Liver (tissue), 9 donors: Measurements from ENCODE around the gene TSPOAP1. TPM values are rescaled to one million over a fixed set of nuclear protein-coding genes. Genes with fewer than 3 reads are reported as not detected.

ENCODE experiments used
- DNase-seq: peaks from one replicate; pipeline ENCODE4 v3.0.0-alpha.2; 2017; ENCODE audit warnings: low spot score
- H3K27ac ChIP-seq, 2 donors: one replicate each; pipeline ENCODE4 v1.7.0; 2013; ENCODE audit warnings: inconsistent platforms in 2 of 2, low read length in 2 of 2, control low read depth in 1 of 2, low read depth in 1 of 2, mild to moderate bottlenecking in 1 of 2
- H3K27me3 ChIP-seq, 4 donors: one replicate each; pipeline versions ENCODE4 v1.6.1 to v1.7.0; 2013; ENCODE audit warnings: low read length in 3 of 4, inconsistent platforms in 1 of 4, mild to moderate bottlenecking in 1 of 4, moderate library complexity in 1 of 4; ENCODE audit not compliant: control insufficient read depth in 4 of 4, insufficient read depth in 4 of 4
- H3K36me3 ChIP-seq, 4 donors: one replicate each; pipeline versions ENCODE4 v1.6.1 to v1.7.0; 2013; ENCODE audit warnings: low read length in 3 of 4, mild to moderate bottlenecking in 3 of 4, low read depth in 1 of 4, moderate library complexity in 1 of 4; ENCODE audit not compliant: control insufficient read depth in 4 of 4, insufficient read depth in 3 of 4
- H3K4me1 ChIP-seq, 4 donors: one replicate each; pipeline versions ENCODE4 v1.6.1 to v1.7.0; 2013; ENCODE audit warnings: low read length in 3 of 4, mild to moderate bottlenecking in 3 of 4, moderate library complexity in 1 of 4; ENCODE audit not compliant: control insufficient read depth in 4 of 4, insufficient read depth in 4 of 4
- H3K4me3 ChIP-seq, 3 donors: one replicate each; pipeline versions ENCODE4 v1.6.1 to v1.7.0; 2013; ENCODE audit warnings: low read length in 3 of 3, control low read depth in 1 of 3, low read depth in 1 of 3, mild to moderate bottlenecking in 1 of 3
- H3K9ac ChIP-seq, 2 donors: one replicate each; pipeline ENCODE4 v1.7.0; 2013; ENCODE audit warnings: low read length in 2 of 2, mild to moderate bottlenecking in 2 of 2, moderate library complexity in 2 of 2, control low read depth in 1 of 2, low read depth in 1 of 2
- H3K9me3 ChIP-seq, 4 donors: one replicate each; pipeline versions ENCODE4 v1.6.1 to v1.7.0; 2013; ENCODE audit warnings: low read length in 3 of 4; ENCODE audit not compliant: control insufficient read depth in 4 of 4
- ATF3 ChIP-seq: IDR thresholded peaks from 2 replicates; pipeline ENCODE4 v1.6.1; 2016; ENCODE audit warnings: antibody characterized with exemption
- CTCF ChIP-seq: fragments of 150-350 bp; IDR thresholded peaks from 2 replicates; pipeline ENCODE4 v1.5.1; 2017; ENCODE audit warnings: improper control_type of control experiment, low read depth, low read length; ENCODE audit not compliant: missing input control
- EGR1 ChIP-seq, 2 donors: IDR thresholded peaks; 2 replicates each; pipeline ENCODE4 v1.6.1; 2016 to 2018; ENCODE audit warnings: antibody characterized with exemption in 2 of 2, low read depth in 2 of 2
- FOXA1 ChIP-seq: IDR thresholded peaks from 2 replicates; pipeline ENCODE4 v1.6.1; 2016; ENCODE audit warnings: antibody characterized with exemption
- FOXA2 ChIP-seq: IDR thresholded peaks from 2 replicates; pipeline ENCODE4 v1.6.1; 2016; ENCODE audit warnings: antibody characterized with exemption
- HNF4A ChIP-seq, 2 donors: conservative IDR thresholded peaks; 2 replicates each; pipeline ENCODE4 v1.6.1; 2016; ENCODE audit warnings: antibody characterized with exemption in 2 of 2, mild to moderate bottlenecking in 2 of 2
- JUND ChIP-seq, 2 donors: IDR thresholded peaks; 2 replicates each; pipeline ENCODE4 v1.6.1; 2016; ENCODE audit warnings: antibody characterized with exemption in 2 of 2
- MAX ChIP-seq: IDR thresholded peaks from 2 replicates; pipeline ENCODE4 v1.6.1; 2016; ENCODE audit warnings: antibody characterized with exemption
- NR2F2 ChIP-seq: IDR thresholded peaks from 2 replicates; pipeline ENCODE4 v1.6.1; 2016; ENCODE audit warnings: antibody characterized with exemption
- RAD21 ChIP-seq, 2 donors: IDR thresholded peaks; 2 replicates each; pipeline ENCODE4 v1.6.1; 2016; ENCODE audit warnings: antibody characterized with exemption in 2 of 2, mild to moderate bottlenecking in 2 of 2
- REST ChIP-seq: IDR thresholded peaks from 2 replicates; pipeline ENCODE4 v1.6.1; 2016; ENCODE audit warnings: antibody characterized with exemption, mild to moderate bottlenecking
- RXRA ChIP-seq, 2 donors: IDR thresholded peaks; 2 replicates each; pipeline ENCODE4 v1.6.1; 2017 to 2018; ENCODE audit warnings: antibody characterized with exemption in 2 of 2, mild to moderate bottlenecking in 1 of 2
- SP1 ChIP-seq: IDR thresholded peaks from 2 replicates; pipeline ENCODE4 v1.6.1; 2018; ENCODE audit warnings: antibody characterized with exemption, mild to moderate bottlenecking
- TAF1 ChIP-seq: conservative IDR thresholded peaks from 2 replicates; pipeline ENCODE4 v1.6.1; 2016; ENCODE audit warnings: antibody characterized with exemption, mild to moderate bottlenecking
- YY1 ChIP-seq: IDR thresholded peaks from 2 replicates; pipeline ENCODE4 v1.6.1; 2016; ENCODE audit warnings: antibody characterized with exemption, mild to moderate bottlenecking
- ZBTB33 ChIP-seq: IDR thresholded peaks from 2 replicates; pipeline ENCODE4 v1.6.1; 2016; ENCODE audit warnings: antibody characterized with exemption
- WGBS: extraction: QIAGEN DNeasy Blood & Tissue Kit; methylation state at CpG from one replicate; pipeline ENCODE4 v1.1.7; 2013; 5-methylcytosine and 5-hydroxymethylcytosine counted together
- polyA plus RNA-seq, 2 donors: library from polyadenylated mRNA; stranded (reverse) in 1 of 2; unstranded in 1 of 2; fragments of 200-250 nt in 1 of 2; fragments of >200 nt in 1 of 2; fragmentation: Nextera tagmentation in 1 of 2; extraction: Ambion mirVana in 1 of 2; gene quantifications; one replicate each; pipeline versions ENCODE4 v1.2.1 to v1.2.3, GENCODE V29; 2013 to 2015
- total RNA-seq, 2 donors: library from RNA; depleted of rRNA; stranded (reverse); fragments of >200 nt; gene quantifications; one replicate each; pipeline ENCODE4 v1.2.3, GENCODE V29; 2014
- donor health status: healthy.
- donor health status: healthy.
- donor health status: healthy.
- donor health status: healthy.
- donor health status: healthy.

TSPOAP1 gene
- total and polyA plus RNA-seq, 4 donors, result 1.5 to 4.6 (median 2.6) TPM

- TF ChIP-seq JUND (IDR thresholded peaks at IDR 0.05) (no peak), CTCF (no peak), EGR1 (IDR thresholded peaks at IDR 0.05; ENCODE audit: low read depth in 2 of 2) (no peak), YY1 (no peak)
- DNase-seq, result no peak
- Histone ChIP-seq H3K4me3 (no peak overlapping the region), H3K4me1 (peaks cover 0 to 9% (median 4%) of the 10 kb centered on the region in 4 donors), H3K36me3 (no peaks in the 10 kb centered on the region), H3K9me3 (no peaks in the 10 kb centered on the region), H3K27ac (no peak overlapping the region), H3K9ac (no peak overlapping the region), H3K27me3 (peaks cover 0 to 3% (median 0%) of the 10 kb centered on the region in 4 donors)
- WGBS, result 86% methylated on average over 6 of the region's 6 CpGs
These were observed 46.2 kb downstream of the TSPOAP1 start for GRCh38 chr17:58282442-58282841.

- 45% methylated on average over 2 of the region's 2 CpGs for WGBS
- Histone ChIP-seq H3K36me3 (no peaks in the 10 kb centered on the region), H3K4me1 (peaks cover 0 to 9% (median 4%) of the 10 kb centered on the region in 4 donors), H3K9me3 (no peaks in the 10 kb centered on the region), H3K27me3 (peaks cover 0 to 3% (median 0%) of the 10 kb centered on the region in 4 donors), H3K27ac (no peak overlapping the region), H3K9ac (no peak overlapping the region), H3K4me3 (no peak overlapping the region)
- no peak for DNase-seq
- TF ChIP-seq EGR1 (IDR thresholded peaks at IDR 0.05; ENCODE audit: low read depth in 2 of 2) (no peak), JUND (IDR thresholded peaks at IDR 0.05) (no peak)
These were observed 47.0 kb downstream of the TSPOAP1 start for GRCh38 chr17:58281511-58282011.

- 84% methylated on average over 5 of the region's 5 CpGs for WGBS
- no peak for TF ChIP-seq REST
- no peak for TF ChIP-seq RAD21 (IDR thresholded peaks at IDR 0.05)
- no peak for TF ChIP-seq TAF1
- TF ChIP-seq FOXA1, result no peak
- TF ChIP-seq ATF3, result no peak
- TF ChIP-seq SP1, result no peak
- no peak for TF ChIP-seq HNF4A (conservative IDR thresholded peaks at IDR 0.05)
- TF ChIP-seq FOXA2, result no peak
- TF ChIP-seq JUND (IDR thresholded peaks at IDR 0.05), result no peak
- TF ChIP-seq MAX, result no peak
- no peak for TF ChIP-seq EGR1 (IDR thresholded peaks at IDR 0.05; ENCODE audit: low read depth in 2 of 2)
- no peak for TF ChIP-seq ZBTB33
- no peak for TF ChIP-seq RXRA (IDR thresholded peaks at IDR 0.05)
- no peak for TF ChIP-seq CTCF
- no peak for TF ChIP-seq YY1
- TF ChIP-seq NR2F2, result no peak
These were observed 47.9 kb downstream of the TSPOAP1 start, which contains the start of gene MPO for GRCh38 chr17:58280480-58281217. MPO (minus strand) TSS chr17:58280935; CDS start chr17:58280758, 177 bp downstream.

More at GRCh38 chr17:58280480-58281217, 47.9 kb downstream of the TSPOAP1 start, which contains the start of gene MPO:
- no peaks in the 10 kb centered on the region for H3K9me3 ChIP-seq
- peaks cover 0 to 9% (median 4%) of the 10 kb centered on the region in 4 donors for H3K4me1 ChIP-seq
- H3K36me3 ChIP-seq, result no peaks in the 10 kb centered on the region
- peaks cover 0 to 3% (median 0%) of the 10 kb centered on the region in 4 donors for H3K27me3 ChIP-seq
- H3K4me3 ChIP-seq, result no peak within 1 kb of the TSS
- no peak within 1 kb of the TSS for H3K9ac ChIP-seq
- no peak within 1 kb of the TSS for H3K27ac ChIP-seq
- no peak for DNase-seq
